Natural killer cell (primary cell): ENCODE results near the gene RAB3IP. TPM values are rescaled to one million over a fixed set of nuclear protein-coding genes. Genes with fewer than 3 reads are reported as not detected.

Experiments used
- ATAC-seq, 3 donors: fragments of 150-1000 bp in 2 of 3; fragments of 200-7000 bp in 1 of 3; cut with Tn5 transposase; 1 replicate in 1 of 3; 2 replicates in 2 of 3; pipeline ENCODE4 v1.10.0; 2021; ENCODE audit warnings: mild to moderate bottlenecking in 2 of 3, moderate library complexity in 2 of 3
- DNase-seq, 2 donors: peaks; one replicate each; pipeline versions ENCODE4 v3.0.0 to v3.0.0-alpha.2; 2013 to 2021; ENCODE audit warnings: mixed read lengths in 1 of 2
- H3K27ac ChIP-seq: one replicate; pipeline ENCODE4 v1.5.1; 2013; ENCODE audit warnings: mild to moderate bottlenecking, low read length
- H3K27me3 ChIP-seq: one replicate; pipeline ENCODE4 v1.6.1; 2013; ENCODE audit warnings: low read length; ENCODE audit not compliant: control insufficient read depth, insufficient read depth
- H3K36me3 ChIP-seq: one replicate; pipeline ENCODE4 v1.6.1; 2013; ENCODE audit warnings: low read length; ENCODE audit not compliant: control insufficient read depth, insufficient read depth
- H3K4me1 ChIP-seq: one replicate; pipeline ENCODE4 v1.6.1; 2013; ENCODE audit warnings: low read length; ENCODE audit not compliant: control insufficient read depth, insufficient read depth
- H3K4me3 ChIP-seq: one replicate; pipeline ENCODE4 v1.5.1; 2013; ENCODE audit warnings: low read length
- H3K9me3 ChIP-seq: one replicate; pipeline ENCODE4 v1.6.1; 2013; ENCODE audit warnings: low read length; ENCODE audit not compliant: control insufficient read depth, insufficient read depth
- H3K27ac Mint-ChIP-seq, 2 donors: one replicate each; pipeline ENCODE4 v1.8.0; 2022; ENCODE audit warnings: mild to moderate bottlenecking in 2 of 2, mixed read lengths in 2 of 2, moderate library complexity in 1 of 2
- H3K27me3 Mint-ChIP-seq, 2 donors: one replicate each; pipeline ENCODE4 v1.8.0; 2022; ENCODE audit warnings: low read depth in 2 of 2, mixed read lengths in 2 of 2
- H3K36me3 Mint-ChIP-seq: one replicate; pipeline ENCODE4 v1.8.0; 2022; ENCODE audit warnings: mixed read lengths
- H3K4me1 Mint-ChIP-seq, 2 donors: one replicate each; pipeline ENCODE4 v1.8.0; 2022; ENCODE audit warnings: mixed read lengths in 2 of 2
- H3K4me3 Mint-ChIP-seq: one replicate; pipeline ENCODE4 v1.8.0; 2022; ENCODE audit warnings: mild to moderate bottlenecking, moderate library complexity, mixed read lengths
- H3K9me3 Mint-ChIP-seq, 2 donors: one replicate each; pipeline ENCODE4 v1.8.0; 2022; ENCODE audit warnings: mixed read lengths in 2 of 2
- CTCF ChIP-seq: fragments of 200-600 bp; IDR thresholded peaks from one replicate; pipeline ENCODE4 v1.8.0; 2022; ENCODE audit warnings: antibody characterized with exemption
- WGBS: methylation state at CpG from one replicate; pipeline ENCODE4 v1.1.7; 2013; ENCODE audit warnings: missing lambda C conversion rate; ENCODE audit not compliant: insufficient coverage; 5-methylcytosine and 5-hydroxymethylcytosine counted together
- intact Hi-C: fragments of 100-400 bp; cut with micrococcal nuclease; formaldehyde crosslinking; loops from one replicate; pipeline ENCODE4 v1.14.2; 2022
- total RNA-seq, 4 donors: library from RNA; stranded (reverse); fragments of 120-200 nt in 1 of 4; gene quantifications; one replicate each; pipeline versions ENCODE4 v1.2.3 to v1.2.4, GENCODE V29; 2013 to 2022

Gene RAB3IP
- total RNA-seq, 3 donors from 2014 or later (not counting 1 experiment from before 2014, with no cell fraction given), result 6.7 to 8.7 (median 8.5) TPM

GRCh38 chr12:69765515-69765914 is 26.9 kb downstream of the RAB3IP start:
- Histone ChIP-seq H3K4me1 (no peaks in the 10 kb centered on the region), H3K9me3 (peaks cover 23% of the 10 kb centered on the region), H3K36me3 (no peaks in the 10 kb centered on the region), H3K27me3 (no peaks in the 10 kb centered on the region), H3K4me3 (no peak overlapping the region), H3K27ac (no peak overlapping the region)
- no peaks in the 10 kb centered on the region for H3K4me1 Mint-ChIP-seq
- ATAC-seq (no peak), DNase-seq (no peak)
- H3K4me3 Mint-ChIP-seq, result no peak overlapping the region
- no peak overlapping the region for H3K27ac Mint-ChIP-seq
- H3K9me3 Mint-ChIP-seq, result peaks cover 11 to 19% of the 10 kb centered on the region in 2 donors
- intact Hi-C loops, result no loop called here
- peaks cover 43% of the 10 kb centered on the region for H3K36me3 Mint-ChIP-seq
- H3K27me3 Mint-ChIP-seq, result no peaks in the 10 kb centered on the region
- no peak for TF ChIP-seq CTCF
- WGBS, result 97% methylated on average over 3 of the region's 3 CpGs

- no peak for TF ChIP-seq CTCF
- peaks cover 43% of the 10 kb centered on the region for H3K36me3 Mint-ChIP-seq
- WGBS, result 99% methylated on average over 6 of the region's 6 CpGs
- ATAC-seq (no peak), DNase-seq (no peak)
- H3K27me3 Mint-ChIP-seq, result no peaks in the 10 kb centered on the region
- H3K4me1 Mint-ChIP-seq, result no peaks in the 10 kb centered on the region
- peaks cover 23% of the 10 kb centered on the region for H3K9me3 ChIP-seq
- H3K27ac Mint-ChIP-seq, result no peak overlapping the region
- H3K4me3 Mint-ChIP-seq, result no peak overlapping the region
- H3K9me3 Mint-ChIP-seq, result peaks cover 13 to 20% of the 10 kb centered on the region in 2 donors
- H3K36me3 ChIP-seq, result no peaks in the 10 kb centered on the region
- intact Hi-C loops, result no loop called here
- no peaks in the 10 kb centered on the region for H3K4me1 ChIP-seq
- H3K4me3 ChIP-seq, result no peak overlapping the region
- H3K27ac ChIP-seq, result no peak overlapping the region
- H3K27me3 ChIP-seq, result no peaks in the 10 kb centered on the region
Observed at GRCh38 chr12:69766260-69766659, 27.6 kb downstream of the RAB3IP start.

- Mint-ChIP-seq H3K9me3 (peaks cover 6 to 12% of the 10 kb centered on the region in 2 donors), H3K27ac (no peak overlapping the region), H3K36me3 (peaks cover 30% of the 10 kb centered on the region), H3K4me1 (no peaks in the 10 kb centered on the region), H3K4me3 (no peak overlapping the region), H3K27me3 (no peaks in the 10 kb centered on the region)
- no peak for TF ChIP-seq CTCF
- ATAC-seq (no peak), DNase-seq (no peak)
- no peaks in the 10 kb centered on the region for H3K27me3 ChIP-seq
- no peaks in the 10 kb centered on the region for H3K36me3 ChIP-seq
- WGBS, result 84% methylated on average over 7 of the region's 7 CpGs
- H3K4me1 ChIP-seq, result no peaks in the 10 kb centered on the region
- H3K27ac ChIP-seq, result no peak overlapping the region
- intact Hi-C loops, result no loop called here
- no peak overlapping the region for H3K4me3 ChIP-seq
- H3K9me3 ChIP-seq, result no peaks in the 10 kb centered on the region
Observed at GRCh38 chr12:69779928-69780327, 41.3 kb downstream of the RAB3IP start.

GRCh38 chr12:69783365-69783764 is 44.7 kb downstream of the RAB3IP start:
- Histone ChIP-seq H3K27me3 (no peaks in the 10 kb centered on the region), H3K36me3 (no peaks in the 10 kb centered on the region), H3K9me3 (no peaks in the 10 kb centered on the region), H3K27ac (no peak overlapping the region), H3K4me3 (no peak overlapping the region), H3K4me1 (no peaks in the 10 kb centered on the region)
- DNase-seq, result no peak
- 90% methylated on average over 6 of the region's 6 CpGs for WGBS
- H3K9me3 Mint-ChIP-seq, result peaks cover 6 to 12% of the 10 kb centered on the region in 2 donors
- H3K27ac Mint-ChIP-seq, result no peak overlapping the region
- H3K4me1 Mint-ChIP-seq, result no peaks in the 10 kb centered on the region
- H3K36me3 Mint-ChIP-seq, result peaks cover 31% of the 10 kb centered on the region
- no peak for ATAC-seq
- no peak overlapping the region for H3K4me3 Mint-ChIP-seq
- intact Hi-C loops, result no loop called here
- TF ChIP-seq CTCF, result no peak
- no peaks in the 10 kb centered on the region for H3K27me3 Mint-ChIP-seq
